Nephron progenitor cell (in vitro differentiated cells): ENCODE results near the gene LMO7.

Experiments
- DNase-seq: peaks from one replicate; pipeline ENCODE4 v3.0.0; 2021
- H3K27ac Mint-ChIP-seq: 2 replicates; pipeline ENCODE4 v1.8.0; 2021; ENCODE audit warnings: mild to moderate bottlenecking, moderate library complexity, mixed read lengths
- H3K27me3 Mint-ChIP-seq: 2 replicates; pipeline ENCODE4 v1.8.0; 2021; ENCODE audit warnings: mild to moderate bottlenecking, low read depth, mixed read lengths; ENCODE audit not compliant: poor library complexity
- H3K36me3 Mint-ChIP-seq: 2 replicates; pipeline ENCODE4 v1.8.0; 2021; ENCODE audit warnings: low read depth, mixed read lengths
- H3K4me1 Mint-ChIP-seq: 2 replicates; pipeline ENCODE4 v1.8.0; 2021; ENCODE audit warnings: mixed read lengths
- H3K4me3 Mint-ChIP-seq: 2 replicates; pipeline ENCODE4 v1.8.0; 2021; ENCODE audit warnings: mild to moderate bottlenecking, moderate library complexity, mixed read lengths
- H3K9me3 Mint-ChIP-seq: 2 replicates; pipeline ENCODE4 v1.8.0; 2021; ENCODE audit warnings: mild to moderate bottlenecking, moderate library complexity, mixed read lengths
- CTCF ChIP-seq: fragments of 200-600 bp; sonication (generic); IDR thresholded peaks from 2 replicates; pipeline ENCODE4 v1.5.0; 2021; ENCODE audit warnings: antibody characterized with exemption

LMO7 gene

GRCh38 chr13:75801388-75801945 lies 165.3 kb downstream of the LMO7 start:
- no peak for DNase-seq
- Mint-ChIP-seq H3K27me3 (peaks cover 2% of the 10 kb centered on the region), H3K4me3 (no peak overlapping the region), H3K9me3 (no peaks in the 10 kb centered on the region), H3K27ac (no peak overlapping the region), H3K36me3 (no peaks in the 10 kb centered on the region), H3K4me1 (peaks cover 17% of the 10 kb centered on the region)
- no peak for TF ChIP-seq CTCF

- no peaks in the 10 kb centered on the region for H3K36me3 Mint-ChIP-seq
- no peaks in the 10 kb centered on the region for H3K9me3 Mint-ChIP-seq
- no peak overlapping the region for H3K4me3 Mint-ChIP-seq
- peaks cover 2% of the 10 kb centered on the region for H3K27me3 Mint-ChIP-seq
- H3K27ac Mint-ChIP-seq: no peak overlapping the region
- no peak for DNase-seq
- H3K4me1 Mint-ChIP-seq: peaks cover 19% of the 10 kb centered on the region
- TF ChIP-seq CTCF: no peak
Observed at GRCh38 chr13:75802161-75802560, 166.0 kb downstream of the LMO7 start.

GRCh38 chr13:75803164-75803611 lies 167.1 kb downstream of the LMO7 start:
- no peak overlapping the region for H3K4me3 Mint-ChIP-seq

GRCh38 chr13:75804054-75804453 lies 167.9 kb downstream of the LMO7 start:
- H3K27ac Mint-ChIP-seq: no peak overlapping the region
- peaks cover 19% of the 10 kb centered on the region for H3K4me1 Mint-ChIP-seq
- no peaks in the 10 kb centered on the region for H3K27me3 Mint-ChIP-seq
- no peaks in the 10 kb centered on the region for H3K36me3 Mint-ChIP-seq
- TF ChIP-seq CTCF: no peak
- no peak for DNase-seq
- H3K9me3 Mint-ChIP-seq: no peaks in the 10 kb centered on the region
- no peak overlapping the region for H3K4me3 Mint-ChIP-seq

More at GRCh38 chr13:75803164-75803611, 167.1 kb downstream of the LMO7 start:
- Mint-ChIP-seq H3K36me3 (no peaks in the 10 kb centered on the region), H3K9me3 (no peaks in the 10 kb centered on the region), H3K4me1 (peaks cover 19% of the 10 kb centered on the region), H3K27me3 (no peaks in the 10 kb centered on the region), H3K27ac (no peak overlapping the region)
- no peak for DNase-seq
- TF ChIP-seq CTCF: no peak

GRCh38 chr13:75804605-75805004 lies 168.5 kb downstream of the LMO7 start:
- Mint-ChIP-seq H3K9me3 (no peaks in the 10 kb centered on the region), H3K4me1 (peaks cover 19% of the 10 kb centered on the region), H3K27ac (no peak overlapping the region), H3K4me3 (no peak overlapping the region), H3K36me3 (no peaks in the 10 kb centered on the region), H3K27me3 (no peaks in the 10 kb centered on the region)
- no peak for TF ChIP-seq CTCF
- no peak for DNase-seq

GRCh38 chr13:75806117-75806516 lies 170.0 kb downstream of the LMO7 start:
- no peak for TF ChIP-seq CTCF
- no peaks in the 10 kb centered on the region for H3K27me3 Mint-ChIP-seq
- no peaks in the 10 kb centered on the region for H3K9me3 Mint-ChIP-seq
- peak overlapping the region; percentile 12 for H3K27ac Mint-ChIP-seq
- H3K36me3 Mint-ChIP-seq: no peaks in the 10 kb centered on the region
- no peak for DNase-seq
- H3K4me3 Mint-ChIP-seq: no peak overlapping the region
- peaks cover 19% of the 10 kb centered on the region for H3K4me1 Mint-ChIP-seq
